Measurements from ENCODE around the gene INSYN2B.

GRCh38 chr5:169906745-169907649, 73.3 kb downstream of the INSYN2B start:
- TF ChIP-seq CTCF (optimal IDR thresholded peaks at IDR 0.05 in 1 of 3, IDR thresholded peaks at IDR 0.05 in 1 of 3, conservative IDR thresholded peaks at IDR 0.05 in 1 of 3; ENCODE audit: extremely low read depth in 1 of 3, insufficient read depth in 2 of 3, low read length in 3 of 3) (no peak), EZH2 (IDR thresholded peaks at IDR 0.05; ENCODE audit: low read length) (no peak)
